Right cardiac atrium (tissue), 5 donors: ENCODE measurements around the gene DRD3. TPM values are rescaled to one million over a fixed set of nuclear protein-coding genes. Genes with fewer than 3 reads are reported as not detected.
A peak's percentile ranks its signal among the peaks of the same experiment; 100 is the strongest.

Experiments used
- ATAC-seq, 2 donors: fragments of 200-7000 bp; cut with Tn5 transposase; one replicate each; pipeline versions ENCODE4 v1.8.0 to v1.9.1; 2020; ENCODE audit warnings: moderate library complexity in 2 of 2, mild to moderate bottlenecking in 1 of 2
- DNase-seq, 3 donors: peaks; one replicate each; pipeline ENCODE4 v3.0.0-alpha.2; 2020
- H3K27ac ChIP-seq: one replicate; pipeline ENCODE4 v1.5.1; 2013; ENCODE audit warnings: mild to moderate bottlenecking, low read length, control low read depth, moderate library complexity
- H3K27me3 ChIP-seq: one replicate; pipeline ENCODE4 v1.6.1; 2013; ENCODE audit not compliant: control insufficient read depth, insufficient read depth
- H3K4me1 ChIP-seq: one replicate; pipeline ENCODE4 v1.6.1; 2013; ENCODE audit warnings: low read length; ENCODE audit not compliant: control insufficient read depth, insufficient read depth
- H3K4me3 ChIP-seq: one replicate; pipeline ENCODE4 v1.5.1; 2013; ENCODE audit warnings: low read length, control low read depth
- H3K9me3 ChIP-seq: one replicate; pipeline ENCODE4 v1.6.1; 2013; ENCODE audit warnings: low read length; ENCODE audit not compliant: control insufficient read depth
- WGBS: extraction: QIAGEN DNeasy Blood & Tissue Kit; methylation state at CpG from one replicate; pipeline ENCODE4 v1.1.7; 2013; 5-methylcytosine and 5-hydroxymethylcytosine counted together
- intact Hi-C, 4 donors: fragments of 100-400 bp; cut with DNase I; formaldehyde crosslinking; loops; one replicate each; pipeline versions ENCODE4 v1.11.0 to v1.14.0; 2022 to 2023
- polyA plus RNA-seq: library from polyadenylated mRNA; stranded (reverse); fragments of 200-250 nt; gene quantifications from one replicate; pipeline ENCODE4 v1.2.3, GENCODE V29; 2013
- total RNA-seq, 4 donors: library from RNA; stranded (reverse); fragmentation: NEBNext Ultra II Directional; extraction: Animal tissue kit (Norgen Biotek cat#: 25700); gene quantifications; one replicate each; pipeline ENCODE4 v1.2.1, GENCODE V29; 2021
- donor health status: healthy with polysubstance abuse.
- donor health status: DM: no; HTN: yes; CAD: no.
- donor health status: DM: no; HTN: no; CAD: no.
- donor health status: DM: no; HTN: yes; CAD: no; lungs with severe emphysema.
- donor health status: DM: yes; HTN: yes; CAD: no.

DRD3 gene
- total and polyA plus RNA-seq, 5 donors, result not detected

- ATAC-seq (peak; percentile 87 to 90), DNase-seq (peak in 1 of 3 donors; percentile 44)
- intact Hi-C loops, result no loop called here
- H3K9me3 ChIP-seq, result no peaks in the 10 kb centered on the region
- H3K27ac ChIP-seq, result no peak overlapping the region
- H3K27me3 ChIP-seq, result no peaks in the 10 kb centered on the region
- no peak overlapping the region for H3K4me3 ChIP-seq
- WGBS, result 75% methylated on average over 7 of the region's 7 CpGs
- no peaks in the 10 kb centered on the region for H3K4me1 ChIP-seq
Observed at GRCh38 chr3:114144909-114145688, 33.8 kb downstream of the DRD3 start.

GRCh38 chr3:114143817-114144216 lies 35.0 kb downstream of the DRD3 start:
- H3K4me1 ChIP-seq, result no peaks in the 10 kb centered on the region
- H3K9me3 ChIP-seq, result no peaks in the 10 kb centered on the region
- no peaks in the 10 kb centered on the region for H3K27me3 ChIP-seq
- ATAC-seq, result peak; percentile 57 to 88
- WGBS, result 43% methylated on average over 1 of the region's 1 CpG
- DNase-seq, result peak in 1 of 3 donors; percentile 20
- intact Hi-C loops, result no loop called here
- H3K27ac ChIP-seq, result no peak overlapping the region
- no peak overlapping the region for H3K4me3 ChIP-seq

DNA sequence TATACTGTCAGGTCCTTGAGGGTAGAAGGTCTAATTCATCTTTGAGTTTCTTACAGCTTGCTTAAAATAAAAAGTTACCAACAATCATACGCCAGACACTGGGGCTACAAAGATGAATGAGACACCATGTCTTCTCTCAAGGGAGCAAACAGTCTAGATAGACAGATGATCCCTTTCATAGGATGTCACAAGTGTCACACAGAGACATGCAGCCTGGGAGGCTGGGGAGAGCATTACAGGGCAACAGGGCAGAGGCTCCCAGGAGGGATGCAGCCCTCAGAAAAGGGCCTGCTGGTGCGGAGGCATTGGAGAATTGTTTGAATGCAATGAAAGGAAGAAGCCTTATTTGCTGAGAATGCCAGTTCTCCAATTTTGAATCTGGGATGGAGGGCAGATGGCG lies 39.0 kb downstream of the DRD3 start:
- intact Hi-C loops, result no loop called here
- no peak overlapping the region for H3K27ac ChIP-seq
- WGBS, result 85% methylated on average over 3 of the region's 3 CpGs
- ATAC-seq (no peak), DNase-seq (no peak)
- H3K4me1 ChIP-seq, result no peaks in the 10 kb centered on the region
- H3K9me3 ChIP-seq, result no peaks in the 10 kb centered on the region
- no peaks in the 10 kb centered on the region for H3K27me3 ChIP-seq
- H3K4me3 ChIP-seq, result no peak overlapping the region

GRCh38 chr3:114133947-114134346 lies 44.9 kb downstream of the DRD3 start:
- no peaks in the 10 kb centered on the region for H3K9me3 ChIP-seq
- no peaks in the 10 kb centered on the region for H3K27me3 ChIP-seq
- no peak overlapping the region for H3K4me3 ChIP-seq
- ATAC-seq (no peak), DNase-seq (no peak)
- peaks cover 1% of the 10 kb centered on the region for H3K4me1 ChIP-seq
- H3K27ac ChIP-seq, result no peak overlapping the region
- intact Hi-C loops, result no loop called here
- WGBS, result 96% methylated on average over 3 of the region's 3 CpGs

GRCh38 chr3:114132500-114132899 lies 46.4 kb downstream of the DRD3 start:
- DNase-seq, result no peak
- Histone ChIP-seq H3K27me3 (no peaks in the 10 kb centered on the region), H3K4me1 (peaks cover 1% of the 10 kb centered on the region), H3K4me3 (no peak overlapping the region), H3K9me3 (no peaks in the 10 kb centered on the region), H3K27ac (no peak overlapping the region)
- WGBS, result 96% methylated on average over 3 of the region's 3 CpGs
- no peak for ATAC-seq
- intact Hi-C loops, result no loop called here

DNA sequence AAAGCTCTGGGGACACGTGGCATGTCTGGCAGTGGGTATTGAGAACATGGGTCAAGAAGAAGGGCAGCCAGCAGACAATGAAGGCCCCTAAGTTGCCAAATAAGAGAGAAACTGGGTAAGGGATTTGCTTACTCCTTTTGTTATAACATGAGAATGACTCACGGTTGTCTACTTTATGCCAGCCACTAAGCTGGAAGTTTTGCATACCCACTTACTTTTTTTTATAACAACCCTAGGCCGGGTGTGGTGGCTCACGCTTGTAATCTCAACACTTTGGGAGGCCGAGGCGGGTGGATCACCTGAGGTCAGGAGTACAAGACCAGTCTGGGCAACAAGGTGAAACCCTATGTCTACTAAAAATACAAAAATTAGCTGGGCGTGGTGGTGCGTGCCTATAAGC lies 50.0 kb downstream of the DRD3 start:
- DNase-seq, result no peak
- intact Hi-C loops, result no loop called here
- Histone ChIP-seq H3K27ac (no peak overlapping the region), H3K4me3 (no peak overlapping the region), H3K4me1 (peaks cover 1% of the 10 kb centered on the region), H3K9me3 (no peaks in the 10 kb centered on the region), H3K27me3 (no peaks in the 10 kb centered on the region)
- 91% methylated on average over 8 of the region's 8 CpGs for WGBS
- ATAC-seq, result no peak

DNA sequence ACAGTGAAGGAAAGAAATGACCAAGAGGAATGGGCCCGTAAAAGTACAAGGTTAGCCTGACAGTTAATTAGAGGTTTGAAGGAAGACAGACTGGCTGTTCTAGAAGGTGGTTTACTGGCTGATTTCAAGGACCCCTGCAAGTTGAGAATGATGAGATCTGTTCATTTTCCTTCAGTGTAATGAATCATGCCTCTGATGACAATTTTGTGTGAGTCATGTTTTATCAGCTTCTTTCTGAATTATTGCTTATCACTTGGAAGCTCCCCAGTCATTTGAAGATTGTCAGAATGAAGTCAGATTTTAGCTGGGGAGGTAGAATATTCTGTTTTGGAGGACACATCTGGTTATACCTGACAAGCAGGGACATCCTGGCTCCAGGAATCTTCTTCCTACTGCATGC lies 50.6 kb downstream of the DRD3 start:
- WGBS, result 60% methylated on average over 1 of the region's 1 CpG
- no peak for ATAC-seq

DNA sequence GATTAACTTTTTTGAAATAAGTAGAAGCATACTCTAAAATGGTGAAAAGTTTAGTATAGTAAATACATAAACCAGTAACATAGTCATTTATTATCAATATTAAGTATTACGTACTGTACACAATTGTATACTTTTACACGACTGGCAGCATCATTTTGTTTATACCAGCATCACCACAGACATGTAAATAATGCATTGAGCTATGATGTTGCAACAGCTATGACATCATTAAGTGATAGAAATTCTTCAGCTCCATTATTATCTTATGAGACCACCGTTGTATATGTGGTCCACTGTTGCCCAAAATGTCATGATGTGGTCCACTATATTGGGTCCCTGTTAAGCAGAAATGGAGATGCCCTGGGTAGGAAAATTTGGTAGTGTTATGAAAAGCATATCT lies 51.3 kb downstream of the DRD3 start:
- no peak for ATAC-seq
- Histone ChIP-seq H3K27me3 (no peaks in the 10 kb centered on the region), H3K4me3 (no peak overlapping the region), H3K4me1 (no peaks in the 10 kb centered on the region), H3K27ac (no peak overlapping the region), H3K9me3 (no peaks in the 10 kb centered on the region)
- 88% methylated on average over 3 of the region's 3 CpGs for WGBS
- intact Hi-C loops, result no loop called here
- no peak for DNase-seq

More for the DNA sequence above, 50.6 kb downstream of the DRD3 start:
- Histone ChIP-seq H3K27me3 (no peaks in the 10 kb centered on the region), H3K9me3 (no peaks in the 10 kb centered on the region), H3K4me1 (no peaks in the 10 kb centered on the region), H3K4me3 (no peak overlapping the region), H3K27ac (no peak overlapping the region)
- intact Hi-C loops, result no loop called here
- DNase-seq, result no peak

GRCh38 chr3:114126461-114126860 lies 52.4 kb downstream of the DRD3 start:
- H3K9me3 ChIP-seq, result no peaks in the 10 kb centered on the region
- no peaks in the 10 kb centered on the region for H3K27me3 ChIP-seq
- ATAC-seq (no peak), DNase-seq (no peak)
- H3K4me3 ChIP-seq, result no peak overlapping the region
- H3K4me1 ChIP-seq, result peaks cover 2% of the 10 kb centered on the region
- 62% methylated on average over 1 of the region's 1 CpG for whole genome bisulfite sequencing
- intact Hi-C loops, result no loop called here
- H3K27ac ChIP-seq, result no peak overlapping the region

GRCh38 chr3:114122027-114122709 lies 56.7 kb downstream of the DRD3 start:
- H3K4me3 ChIP-seq, result no peak overlapping the region
- H3K4me1 ChIP-seq, result peaks cover 2% of the 10 kb centered on the region
- DNase-seq (peak in 2 of 3 donors; percentile 26 to 53), ATAC-seq (peak; percentile 91 to 99)
- H3K9me3 ChIP-seq, result no peaks in the 10 kb centered on the region
- H3K27me3 ChIP-seq, result no peaks in the 10 kb centered on the region
- peak overlapping the region; percentile 50 for H3K27ac ChIP-seq
- intact Hi-C loops, result no loop called here
- 62% methylated on average over 4 of the region's 4 CpGs for WGBS

DNA sequence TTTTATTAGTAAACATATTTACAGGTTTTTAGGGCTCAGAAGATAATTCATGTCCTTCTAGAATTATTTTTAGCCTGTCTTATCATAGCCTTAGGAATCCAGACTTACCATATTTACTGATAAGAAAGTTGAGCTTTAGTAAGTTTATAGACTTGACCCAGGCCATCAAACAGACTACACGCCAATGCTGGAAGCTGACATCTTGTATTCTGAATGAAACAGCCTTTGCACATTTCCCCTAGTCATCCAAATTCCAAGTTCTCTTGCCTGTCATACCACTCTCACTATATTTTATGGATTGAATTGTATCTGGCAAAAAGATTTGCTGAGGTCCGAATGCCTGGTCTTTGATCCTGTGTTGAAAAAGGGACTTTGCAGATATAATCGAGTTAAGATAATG lies 58.6 kb downstream of the DRD3 start:
- intact Hi-C loops, result no loop called here
- DNase-seq, result no peak
- no peak for ATAC-seq
- Histone ChIP-seq H3K27ac (no peak overlapping the region), H3K4me3 (no peak overlapping the region), H3K9me3 (no peaks in the 10 kb centered on the region), H3K4me1 (peaks cover 2% of the 10 kb centered on the region), H3K27me3 (no peaks in the 10 kb centered on the region)
- WGBS, result 53% methylated on average over 3 of the region's 3 CpGs
